Prostate gland (tissue), 2 donors: ENCODE results near the gene ZNF544. TPM values are rescaled to one million over a fixed set of nuclear protein-coding genes. Genes with fewer than 3 reads are reported as not detected.
"Not testable (repeated sequence)": the region's sequence is repeated elsewhere in the genome, so short reads cannot be mapped to it uniquely, and the experiment has no call there.

ENCODE experiments used
- DNase-seq: peaks from one replicate; pipeline ENCODE4 v3.0.0-alpha.2; 2019; ENCODE audit warnings: low spot score
- H3K27ac ChIP-seq, 2 donors: fragments of 200-600 bp; sonication (generic); 2 replicates each; pipeline ENCODE4 v1.5.1; 2017 to 2019
- H3K27me3 ChIP-seq: fragments of 200-600 bp; sonication (generic); replicated peaks from 2 replicates; pipeline ENCODE4 v1.5.1; 2019; ENCODE audit not compliant: insufficient read depth
- H3K36me3 ChIP-seq, 2 donors: fragments of 200-600 bp; sonication (generic); 1 replicate in 1 of 2; 2 replicates in 1 of 2; pipeline versions ENCODE4 v1.5.1 to v1.8.1; 2017 to 2019
- H3K4me1 ChIP-seq: fragments of 200-600 bp; sonication (generic); replicated peaks from 2 replicates; pipeline ENCODE4 v1.5.1; 2019
- H3K4me3 ChIP-seq, 2 donors: fragments of 200-600 bp; sonication (generic); 2 replicates each; pipeline ENCODE4 v1.5.1; 2017 to 2019
- H3K9me3 ChIP-seq: fragments of 200-600 bp; sonication (generic); 2 replicates; pipeline ENCODE4 v1.5.1; 2017
- CTCF ChIP-seq, 4 experiments: fragments of 200-600 bp in 2 of 4; fragments of 450-650 bp in 2 of 4; sonication (generic) in 2 of 4; IDR thresholded peaks; 1 replicate in 3 of 4; 2 replicates in 1 of 4; pipeline ENCODE4 v1.5.1; 2016 to 2019; ENCODE audit warnings: antibody characterized with exemption in 4 of 4, mild to moderate bottlenecking in 2 of 4, moderate library complexity in 2 of 4
- POLR2A ChIP-seq: fragments of 450-650 bp; IDR thresholded peaks from one replicate; pipeline ENCODE4 v1.6.1; 2016; ENCODE audit warnings: antibody characterized with exemption, mild to moderate bottlenecking
- POLR2AphosphoS5 ChIP-seq: sonication (generic); formaldehyde crosslinking; IDR thresholded peaks from one replicate; pipeline ENCODE4 v1.6.1; 2017; ENCODE audit warnings: antibody characterized with exemption
- WGBS: methylation state at CpG from one replicate; pipeline ENCODE4 v1.1.5; 2018; 5-methylcytosine and 5-hydroxymethylcytosine counted together
- intact Hi-C: fragments of 100-400 bp; cut with DNase I; formaldehyde crosslinking; loops from one replicate; pipeline ENCODE4 v1.14.2; 2022
- total RNA-seq, 2 donors: library from RNA; depleted of rRNA; stranded (reverse); fragments of >200 nt; gene quantifications; one replicate each; pipeline ENCODE4 v1.1.0, GENCODE V29; 2016

The ZNF544 gene
- total RNA-seq, 2 donors from 2014 or later = 56.9 to 87.4 TPM

- DNase-seq = no peak
- Histone ChIP-seq H3K4me1 (no peaks in the 10 kb centered on the region), H3K36me3 (peaks cover 8 to 61% of the 10 kb centered on the region in 2 donors), H3K27ac (no peak overlapping the region), H3K9me3 (no peaks in the 10 kb centered on the region), H3K27me3 (no peaks in the 10 kb centered on the region), H3K4me3 (no peak overlapping the region)
- TF ChIP-seq POLR2AphosphoS5 = no peak
- TF ChIP-seq POLR2A = no peak
- no peak for TF ChIP-seq CTCF (IDR thresholded peaks at IDR 0.05)
- intact Hi-C loops = no loop called here
- WGBS = 100% methylated on average over 3 of the region's 3 CpGs
Measured at GRCh38 chr19:58248886-58249285, 20.2 kb downstream of the ZNF544 start.

GRCh38 chr19:58252102-58252685, 23.5 kb downstream of the ZNF544 start:
- Histone ChIP-seq H3K36me3 (peaks cover 4 to 32% of the 10 kb centered on the region in 2 donors), H3K4me1 (no peaks in the 10 kb centered on the region), H3K9me3 (no peaks in the 10 kb centered on the region), H3K4me3 (no peak overlapping the region), H3K27me3 (no peaks in the 10 kb centered on the region), H3K27ac (no peak overlapping the region)
- no peak for DNase-seq
- intact Hi-C loops = no loop called here
- WGBS = 97% methylated on average over 2 of the region's 2 CpGs
- no peak for TF ChIP-seq POLR2A
- no peak for TF ChIP-seq CTCF (IDR thresholded peaks at IDR 0.05)
- no peak for TF ChIP-seq POLR2AphosphoS5

- H3K27ac ChIP-seq, DNase-seq, H3K4me3 ChIP-seq, H3K27me3 ChIP-seq, intact Hi-C loops, H3K4me1 ChIP-seq: not testable (repeated sequence)
- 95% methylated on average over 4 of the region's 4 CpGs for WGBS
- Histone ChIP-seq H3K9me3 (peaks cover 24% of the 10 kb centered on the region), H3K36me3 (peaks cover 7 to 11% of the 10 kb centered on the region in 2 donors)
Measured at GRCh38 chr19:58258259-58258658, 29.5 kb downstream of the ZNF544 start.

- TF ChIP-seq POLR2AphosphoS5 (no peak), CTCF (IDR thresholded peaks at IDR 0.05) (no peak), POLR2A (no peak)
- intact Hi-C loops = no loop called here
Measured at GRCh38 chr19:58261600-58261967, 32.9 kb downstream of the ZNF544 start.

GRCh38 chr19:58261968-58262921, 33.5 kb downstream of the ZNF544 start:
- H3K27me3 ChIP-seq = no peaks in the 10 kb centered on the region
- no peak overlapping the region for H3K27ac ChIP-seq
- no peak for DNase-seq
- peaks cover 37% of the 10 kb centered on the region for H3K9me3 ChIP-seq
- H3K4me3 ChIP-seq = no peak overlapping the region
- WGBS = 94% methylated on average over 19 of the region's 19 CpGs
- intact Hi-C loops = no loop called here
- H3K4me1 ChIP-seq = no peaks in the 10 kb centered on the region
- TF ChIP-seq POLR2A = no peak
- TF ChIP-seq POLR2AphosphoS5 = no peak
- TF ChIP-seq CTCF (IDR thresholded peaks at IDR 0.05) = no peak
- H3K36me3 ChIP-seq = peaks cover 7 to 16% of the 10 kb centered on the region in 2 donors

More at GRCh38 chr19:58261600-58261967, 32.9 kb downstream of the ZNF544 start:
- Histone ChIP-seq H3K27ac (no peak overlapping the region), H3K36me3 (peaks cover 7 to 16% of the 10 kb centered on the region in 2 donors), H3K9me3 (peaks cover 37% of the 10 kb centered on the region), H3K4me3 (no peak overlapping the region), H3K27me3 (no peaks in the 10 kb centered on the region), H3K4me1 (no peaks in the 10 kb centered on the region)
- no peak for DNase-seq
- 96% methylated on average over 3 of the region's 3 CpGs for WGBS
